Immature natural killer cell (primary cell): ENCODE measurements around the gene CNTN3. TPM values are rescaled to one million over a fixed set of nuclear protein-coding genes. Genes with fewer than 3 reads are reported as not detected.

Experiments
- DNase-seq, 3 donors: peaks; one replicate each; pipeline ENCODE4 v3.0.0; 2022; ENCODE audit warnings: mixed read lengths in 1 of 3
- H3K27ac Mint-ChIP-seq, 6 donors: one replicate each; pipeline ENCODE4 v1.8.0; 2020; ENCODE audit warnings: mixed read lengths in 6 of 6, mild to moderate bottlenecking in 5 of 6, inconsistent platforms in 4 of 6, moderate library complexity in 3 of 6
- H3K27me3 Mint-ChIP-seq, 3 donors: one replicate each; pipeline ENCODE4 v1.8.0; 2020 to 2021; ENCODE audit warnings: low read depth in 3 of 3, mild to moderate bottlenecking in 3 of 3, mixed read lengths in 3 of 3, moderate library complexity in 3 of 3, inconsistent platforms in 1 of 3
- H3K36me3 Mint-ChIP-seq, 3 donors: one replicate each; pipeline ENCODE4 v1.8.0; 2020; ENCODE audit warnings: mixed read lengths in 3 of 3, inconsistent platforms in 2 of 3, mild to moderate bottlenecking in 2 of 3
- H3K4me1 Mint-ChIP-seq, 2 donors: one replicate each; pipeline ENCODE4 v1.8.0; 2020; ENCODE audit warnings: inconsistent platforms in 2 of 2, mild to moderate bottlenecking in 2 of 2, mixed read lengths in 2 of 2, moderate library complexity in 1 of 2
- H3K4me3 Mint-ChIP-seq, 5 donors: one replicate each; pipeline ENCODE4 v1.8.0; 2020; ENCODE audit warnings: mild to moderate bottlenecking in 5 of 5, mixed read lengths in 5 of 5, inconsistent platforms in 3 of 5, moderate library complexity in 3 of 5
- H3K9me3 Mint-ChIP-seq, 6 donors: one replicate each; pipeline ENCODE4 v1.8.0; 2020; ENCODE audit warnings: mild to moderate bottlenecking in 6 of 6, mixed read lengths in 6 of 6, inconsistent platforms in 4 of 6, moderate library complexity in 3 of 6
- polyA plus RNA-seq, 3 donors: library from polyadenylated mRNA; unstranded; fragments of 300-500 nt; fragmentation: Illumina TruSeq; gene quantifications; one replicate each; pipeline ENCODE4 v1.2.3, GENCODE V29; 2021

Gene CNTN3
- polyA plus RNA-seq, 3 donors from 2014 or later: not detected

GRCh38 chr3:74630602-74631001 is 16.1 kb upstream of the CNTN3 start:
- no peaks in the 10 kb centered on the region for H3K27me3 Mint-ChIP-seq
- H3K27ac Mint-ChIP-seq: no peak overlapping the region
- H3K4me1 Mint-ChIP-seq: no peaks in the 10 kb centered on the region
- peaks cover 5 to 37% (median 14%) of the 10 kb centered on the region in 6 donors for H3K9me3 Mint-ChIP-seq
- no peaks in the 10 kb centered on the region for H3K36me3 Mint-ChIP-seq
- no peak for DNase-seq
- H3K4me3 Mint-ChIP-seq: no peak overlapping the region

- H3K4me3 Mint-ChIP-seq: no peak overlapping the region
- H3K36me3 Mint-ChIP-seq: no peaks in the 10 kb centered on the region
- H3K27me3 Mint-ChIP-seq: no peaks in the 10 kb centered on the region
- H3K27ac Mint-ChIP-seq: no peak overlapping the region
- no peak for DNase-seq
- peaks cover 3 to 34% (median 11%) of the 10 kb centered on the region in 6 donors for H3K9me3 Mint-ChIP-seq
- H3K4me1 Mint-ChIP-seq: no peaks in the 10 kb centered on the region
These were observed 11.6 kb upstream of the CNTN3 start for GRCh38 chr3:74626011-74626410.

GRCh38 chr3:74624301-74624700 is 9.8 kb upstream of the CNTN3 start:
- H3K4me3 Mint-ChIP-seq: no peak overlapping the region
- peaks cover 0 to 28% (median 10%) of the 10 kb centered on the region in 6 donors for H3K9me3 Mint-ChIP-seq
- H3K27ac Mint-ChIP-seq: no peak overlapping the region
- no peaks in the 10 kb centered on the region for H3K4me1 Mint-ChIP-seq
- DNase-seq: no peak
- H3K36me3 Mint-ChIP-seq: no peaks in the 10 kb centered on the region
- H3K27me3 Mint-ChIP-seq: no peaks in the 10 kb centered on the region

GRCh38 chr3:74623261-74623836 is 8.9 kb upstream of the CNTN3 start:
- Mint-ChIP-seq H3K9me3 (peaks cover 0 to 22% (median 10%) of the 10 kb centered on the region in 6 donors), H3K36me3 (no peaks in the 10 kb centered on the region), H3K27me3 (no peaks in the 10 kb centered on the region), H3K4me3 (no peak overlapping the region), H3K27ac (no peak overlapping the region), H3K4me1 (no peaks in the 10 kb centered on the region)
- DNase-seq: no peak

- no peaks in the 10 kb centered on the region for H3K27me3 Mint-ChIP-seq
- no peaks in the 10 kb centered on the region for H3K36me3 Mint-ChIP-seq
- no peaks in the 10 kb centered on the region for H3K4me1 Mint-ChIP-seq
These were observed 7.1 kb upstream of the CNTN3 start for GRCh38 chr3:74621581-74621980.

GRCh38 chr3:74617776-74618175 is 3.3 kb upstream of the CNTN3 start:
- no peaks in the 10 kb centered on the region for H3K4me1 Mint-ChIP-seq
- no peak overlapping the region for H3K4me3 Mint-ChIP-seq
- DNase-seq: no peak
- H3K36me3 Mint-ChIP-seq: no peaks in the 10 kb centered on the region
- no peak overlapping the region for H3K27ac Mint-ChIP-seq
- peaks cover 0 to 2% (median 0%) of the 10 kb centered on the region in 3 donors for H3K27me3 Mint-ChIP-seq
- peaks cover 2 to 34% (median 12%) of the 10 kb centered on the region in 6 donors for H3K9me3 Mint-ChIP-seq

More at GRCh38 chr3:74621581-74621980, 7.1 kb upstream of the CNTN3 start:
- no peak overlapping the region for H3K4me3 Mint-ChIP-seq
- no peak overlapping the region for H3K27ac Mint-ChIP-seq
- DNase-seq: no peak
- H3K9me3 Mint-ChIP-seq: peaks cover 0 to 22% (median 8%) of the 10 kb centered on the region in 6 donors

- Mint-ChIP-seq H3K9me3 (peaks cover 4 to 37% (median 21%) of the 10 kb centered on the region in 6 donors), H3K27me3 (peaks cover 0 to 2% (median 0%) of the 10 kb centered on the region in 3 donors), H3K4me3 (no peak overlapping the region), H3K4me1 (no peaks in the 10 kb centered on the region), H3K36me3 (no peaks in the 10 kb centered on the region), H3K27ac (no peak overlapping the region)
- DNase-seq: no peak
These were observed 845 bp downstream of the CNTN3 start for GRCh38 chr3:74613521-74614106.

GRCh38 chr3:74613060-74613459 is 1.4 kb downstream of the CNTN3 start:
- H3K4me3 Mint-ChIP-seq: no peak overlapping the region
- peaks cover 4 to 37% (median 21%) of the 10 kb centered on the region in 6 donors for H3K9me3 Mint-ChIP-seq
- no peak for DNase-seq
- H3K36me3 Mint-ChIP-seq: no peaks in the 10 kb centered on the region
- no peak overlapping the region for H3K27ac Mint-ChIP-seq
- H3K4me1 Mint-ChIP-seq: no peaks in the 10 kb centered on the region
- H3K27me3 Mint-ChIP-seq: peaks cover 0 to 2% (median 0%) of the 10 kb centered on the region in 3 donors

GRCh38 chr3:74611206-74611605 is 3.3 kb downstream of the CNTN3 start:
- DNase-seq: no peak
- Mint-ChIP-seq H3K4me1 (no peaks in the 10 kb centered on the region), H3K36me3 (no peaks in the 10 kb centered on the region), H3K27ac (no peak overlapping the region), H3K4me3 (no peak overlapping the region), H3K9me3 (peaks cover 4 to 32% (median 17%) of the 10 kb centered on the region in 6 donors), H3K27me3 (peaks cover 0 to 2% (median 0%) of the 10 kb centered on the region in 3 donors)

GRCh38 chr3:74607803-74608202 is 6.7 kb downstream of the CNTN3 start:
- no peak overlapping the region for H3K4me3 Mint-ChIP-seq
- no peak for DNase-seq
- no peaks in the 10 kb centered on the region for H3K4me1 Mint-ChIP-seq
- no peaks in the 10 kb centered on the region for H3K36me3 Mint-ChIP-seq
- no peak overlapping the region for H3K27ac Mint-ChIP-seq
- peaks cover 5 to 36% (median 12%) of the 10 kb centered on the region in 6 donors for H3K9me3 Mint-ChIP-seq
- H3K27me3 Mint-ChIP-seq: no peaks in the 10 kb centered on the region

- H3K27me3 Mint-ChIP-seq: no peaks in the 10 kb centered on the region
- peaks cover 1 to 33% (median 10%) of the 10 kb centered on the region in 6 donors for H3K9me3 Mint-ChIP-seq
- DNase-seq: no peak
- H3K4me3 Mint-ChIP-seq: no peak overlapping the region
- H3K27ac Mint-ChIP-seq: no peak overlapping the region
- H3K36me3 Mint-ChIP-seq: no peaks in the 10 kb centered on the region
- no peaks in the 10 kb centered on the region for H3K4me1 Mint-ChIP-seq
These were observed 7.5 kb downstream of the CNTN3 start for GRCh38 chr3:74606996-74607395.

GRCh38 chr3:74605437-74605836 is 9.0 kb downstream of the CNTN3 start:
- Mint-ChIP-seq H3K4me3 (no peak overlapping the region), H3K4me1 (no peaks in the 10 kb centered on the region), H3K9me3 (peaks cover 4 to 37% (median 8%) of the 10 kb centered on the region in 6 donors), H3K27ac (no peak overlapping the region), H3K36me3 (no peaks in the 10 kb centered on the region), H3K27me3 (no peaks in the 10 kb centered on the region)
- DNase-seq: no peak

GRCh38 chr3:74603292-74603691 is 11.2 kb downstream of the CNTN3 start:
- Mint-ChIP-seq H3K27me3 (peaks cover 0 to 3% (median 0%) of the 10 kb centered on the region in 3 donors), H3K4me1 (no peaks in the 10 kb centered on the region), H3K27ac (no peak overlapping the region), H3K36me3 (no peaks in the 10 kb centered on the region), H3K9me3 (peaks cover 4 to 49% (median 8%) of the 10 kb centered on the region in 6 donors), H3K4me3 (no peak overlapping the region)
- no peak for DNase-seq

GRCh38 chr3:74602471-74602870 is 12.0 kb downstream of the CNTN3 start:
- H3K4me3 Mint-ChIP-seq: no peak overlapping the region
- peaks cover 4 to 55% (median 9%) of the 10 kb centered on the region in 6 donors for H3K9me3 Mint-ChIP-seq

GRCh38 chr3:74601793-74602192 is 12.7 kb downstream of the CNTN3 start:
- Mint-ChIP-seq H3K27ac (no peak overlapping the region), H3K9me3 (peaks cover 7 to 55% (median 12%) of the 10 kb centered on the region in 6 donors), H3K4me1 (no peaks in the 10 kb centered on the region), H3K27me3 (peaks cover 0 to 3% (median 0%) of the 10 kb centered on the region in 3 donors), H3K36me3 (no peaks in the 10 kb centered on the region), H3K4me3 (no peak overlapping the region)
- DNase-seq: no peak

More at GRCh38 chr3:74602471-74602870, 12.0 kb downstream of the CNTN3 start:
- no peak for DNase-seq
- Mint-ChIP-seq H3K27ac (no peak overlapping the region), H3K4me1 (no peaks in the 10 kb centered on the region), H3K36me3 (no peaks in the 10 kb centered on the region), H3K27me3 (peaks cover 0 to 3% (median 0%) of the 10 kb centered on the region in 3 donors)
